Measurements from ENCODE around the gene MCM5. TPM values are rescaled to one million over a fixed set of nuclear protein-coding genes. Genes with fewer than 3 reads are reported as not detected.
"Not testable (repeated sequence)": the region's sequence is repeated elsewhere in the genome, so short reads cannot be mapped to it uniquely, and the experiment has no call there.

The MCM5 gene
- total RNA-seq (2014; rRNA removed; shearing (Covaris generic); ENCODE audit: low replicate concordance), result 134 and 177 TPM in 2 replicates

DNA sequence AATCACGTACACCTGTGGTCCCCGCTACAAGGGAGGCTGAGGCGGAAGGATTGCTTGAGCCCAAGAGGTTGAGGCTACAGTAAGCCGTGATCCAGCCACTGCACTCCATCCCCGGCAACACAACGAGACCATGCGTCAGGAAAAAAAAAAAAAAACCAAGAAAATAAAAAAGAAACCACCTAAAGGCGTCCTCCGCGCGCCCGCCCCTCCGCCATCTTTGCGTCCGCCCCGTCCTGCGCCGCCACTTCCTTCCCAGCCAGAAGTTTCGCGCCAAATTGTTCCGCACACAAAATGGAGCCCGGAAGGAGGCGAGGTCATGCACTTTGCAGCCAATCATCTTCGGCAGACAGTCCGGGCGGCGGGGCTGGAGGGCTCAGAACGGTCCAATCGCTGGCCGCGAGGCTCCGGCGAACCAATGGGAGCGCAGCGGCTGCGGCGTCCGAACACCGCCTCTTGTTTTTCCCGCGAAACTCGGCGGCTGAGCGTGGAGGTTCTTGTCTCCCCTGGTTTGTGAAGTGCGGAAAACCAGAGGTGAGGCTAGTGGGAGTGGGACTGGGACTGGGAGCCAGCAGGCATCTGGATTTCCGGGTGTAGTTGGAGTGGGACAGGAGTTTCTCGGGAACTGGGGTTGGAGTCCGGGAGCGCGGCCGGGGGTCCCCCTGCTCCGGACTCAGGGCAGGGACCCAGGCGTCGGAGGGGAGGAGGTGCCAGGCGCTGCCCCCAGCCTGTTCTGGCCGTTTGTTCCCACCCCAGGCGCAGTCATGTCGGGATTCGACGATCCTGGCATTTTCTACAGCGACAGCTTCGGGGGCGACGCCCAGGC lies at the start of gene MCM5:
MCM5 (plus strand) TSS at position 463 of the 823 bp plus-strand sequence; CDS start at position 762, 299 bp downstream.
- in situ Hi-C loops (cut with HindIII; ENCODE audit: low pct_unique_long_range_greater_than_20kb, low sequenced_read_pairs), result loop anchor here (10.0 kb wide), 1 partner anchor 185 kb away; no protein-coding TSS in a partner anchor
- peak; percentile 98 for DNase-seq (ENCODE audit: low read depth)

DNA sequence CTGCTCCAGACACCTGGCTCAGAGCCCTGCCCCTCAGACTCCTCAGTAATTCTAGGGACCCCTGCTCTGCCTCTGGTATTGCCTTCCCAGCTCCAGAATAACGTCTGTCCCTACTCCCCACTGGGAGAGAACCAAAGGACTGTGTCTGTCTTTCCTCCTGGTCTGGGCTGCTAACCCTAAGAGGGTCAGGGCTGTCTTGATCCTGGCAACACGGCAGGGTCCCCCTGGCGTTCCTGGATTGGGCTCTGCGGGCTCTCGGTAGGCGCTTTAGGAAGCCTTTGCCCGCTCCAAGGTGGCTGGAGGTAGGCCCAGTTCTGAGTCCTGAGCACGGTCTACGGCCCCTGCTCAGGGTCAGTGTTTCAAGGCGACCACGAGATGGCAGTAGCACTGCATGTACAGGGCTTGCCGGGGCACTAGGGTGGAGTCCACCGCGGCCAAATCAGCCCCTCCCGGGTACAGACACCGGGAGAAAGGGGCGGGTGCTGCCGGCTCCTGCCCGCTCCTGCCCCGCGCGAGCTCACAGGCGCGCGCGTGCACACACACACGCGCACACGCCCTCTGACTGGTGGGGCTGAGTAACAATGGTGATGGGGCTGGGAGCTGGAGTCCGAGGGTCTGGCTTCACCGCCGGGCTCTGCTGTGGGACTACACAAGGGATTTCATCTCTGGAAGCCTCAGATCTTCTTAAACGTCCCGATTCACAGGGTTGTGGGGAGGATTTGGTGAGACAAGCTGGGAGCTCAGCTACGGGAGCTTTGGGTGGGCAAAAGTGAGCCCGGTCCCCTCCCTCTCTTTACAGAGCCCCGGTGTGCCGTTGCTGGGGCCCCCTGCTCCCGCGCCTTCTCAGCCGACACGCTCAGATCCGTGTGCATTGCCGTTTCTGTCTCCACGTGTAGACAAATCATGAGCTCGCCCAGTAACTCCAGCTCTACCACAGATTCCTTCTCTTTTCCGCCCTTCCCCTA lies 49.1 kb upstream of the MCM5 start:
- in situ Hi-C loops (cut with HindIII; ENCODE audit: low pct_unique_long_range_greater_than_20kb, low sequenced_read_pairs), result no loop called here
- DNase-seq (ENCODE audit: low read depth), result peak; percentile 90

DNA sequence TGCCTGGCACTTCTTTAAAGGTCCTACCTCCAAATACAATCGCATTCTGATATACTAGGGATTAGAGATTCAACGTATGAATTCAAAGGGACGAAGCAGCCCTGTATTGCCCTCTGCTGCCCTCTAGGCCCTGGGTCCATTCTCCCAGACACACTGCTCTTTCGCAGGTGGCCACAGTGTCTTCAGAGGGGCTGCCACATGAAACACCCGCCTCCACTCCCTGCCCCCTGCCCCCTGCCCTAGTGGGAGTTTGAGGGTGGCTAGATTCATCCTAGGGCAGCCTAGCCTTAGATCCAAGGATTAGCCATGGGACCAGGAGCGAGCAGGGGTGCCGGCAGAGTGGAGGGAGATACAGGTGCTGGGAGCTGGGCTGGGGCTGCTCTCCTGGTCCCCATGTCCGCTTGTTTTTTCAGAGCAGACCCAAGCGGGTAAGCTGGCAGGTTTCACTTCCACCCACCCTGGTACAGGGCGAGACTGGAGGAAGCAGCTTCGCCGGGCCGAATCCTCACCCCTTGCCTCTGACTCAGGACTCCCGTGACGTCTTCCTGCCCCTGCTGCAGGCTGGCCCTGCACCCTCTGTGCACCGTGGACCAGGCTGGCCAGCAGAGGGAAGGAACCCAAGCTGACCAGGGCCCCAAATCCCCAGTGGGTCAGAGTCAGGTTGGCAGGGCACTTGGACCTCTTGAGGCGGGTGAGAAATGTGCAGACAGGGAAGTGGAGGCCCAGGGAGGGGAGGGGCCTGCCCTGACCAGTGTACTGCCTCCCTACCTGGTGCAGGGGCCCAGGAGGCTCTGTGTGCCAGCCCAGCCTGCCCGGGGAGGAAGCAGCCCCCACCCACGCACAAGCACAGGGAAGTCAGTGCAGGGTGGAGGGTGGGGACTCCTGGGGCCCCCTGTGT lies 47.5 kb upstream of the MCM5 start:
- in situ Hi-C loops (cut with HindIII; ENCODE audit: low pct_unique_long_range_greater_than_20kb, low sequenced_read_pairs), result no loop called here

DNA sequence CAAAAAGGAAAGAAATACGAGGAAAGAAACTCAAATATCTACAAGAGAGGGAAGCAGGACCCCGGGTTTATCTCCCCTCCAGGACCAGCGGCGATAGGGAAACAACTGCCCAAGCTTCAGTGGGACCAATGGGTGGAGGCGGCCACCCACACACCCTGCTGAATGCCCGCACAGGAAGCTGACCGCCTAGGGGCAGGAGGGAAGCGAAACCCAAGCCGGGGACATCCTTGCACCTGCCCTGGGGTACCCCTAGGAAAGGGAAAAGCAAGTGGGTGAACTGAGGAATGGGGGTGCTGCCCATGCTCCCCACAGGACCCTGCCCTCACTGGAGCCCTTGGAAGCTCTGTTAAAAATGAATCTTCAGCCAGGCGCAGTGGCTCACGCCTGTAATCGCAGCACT lies 46.6 kb upstream of the MCM5 start:
- no peak for DNase-seq (ENCODE audit: low read depth)
- in situ Hi-C loops (cut with HindIII; ENCODE audit: low pct_unique_long_range_greater_than_20kb, low sequenced_read_pairs), result no loop called here

More for the DNA sequence above, 47.5 kb upstream of the MCM5 start:
- DNase-seq (ENCODE audit: low read depth), result no peak

DNA sequence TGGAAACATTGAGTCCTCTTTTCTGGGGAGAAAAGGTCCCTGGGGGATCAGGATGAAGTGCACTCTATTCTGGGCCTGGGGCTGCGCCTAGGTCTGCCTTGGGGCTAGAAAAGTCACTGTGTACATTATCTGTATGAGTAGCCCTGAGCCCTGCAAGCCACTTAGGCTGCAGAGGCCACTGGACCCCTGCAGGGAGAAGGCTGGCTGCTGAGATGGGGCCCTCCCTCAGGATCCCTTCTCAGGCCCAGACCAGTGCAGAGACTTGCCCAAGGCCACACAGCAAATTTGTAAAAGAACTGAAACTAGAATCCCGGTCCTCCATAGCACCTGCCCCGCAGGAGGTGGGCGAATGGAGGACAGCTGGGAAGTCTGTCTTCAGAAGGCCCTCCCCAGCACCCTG lies 45.9 kb upstream of the MCM5 start:
- no peak for DNase-seq (ENCODE audit: low read depth)
- in situ Hi-C loops (cut with HindIII; ENCODE audit: low pct_unique_long_range_greater_than_20kb, low sequenced_read_pairs), result no loop called here

DNA sequence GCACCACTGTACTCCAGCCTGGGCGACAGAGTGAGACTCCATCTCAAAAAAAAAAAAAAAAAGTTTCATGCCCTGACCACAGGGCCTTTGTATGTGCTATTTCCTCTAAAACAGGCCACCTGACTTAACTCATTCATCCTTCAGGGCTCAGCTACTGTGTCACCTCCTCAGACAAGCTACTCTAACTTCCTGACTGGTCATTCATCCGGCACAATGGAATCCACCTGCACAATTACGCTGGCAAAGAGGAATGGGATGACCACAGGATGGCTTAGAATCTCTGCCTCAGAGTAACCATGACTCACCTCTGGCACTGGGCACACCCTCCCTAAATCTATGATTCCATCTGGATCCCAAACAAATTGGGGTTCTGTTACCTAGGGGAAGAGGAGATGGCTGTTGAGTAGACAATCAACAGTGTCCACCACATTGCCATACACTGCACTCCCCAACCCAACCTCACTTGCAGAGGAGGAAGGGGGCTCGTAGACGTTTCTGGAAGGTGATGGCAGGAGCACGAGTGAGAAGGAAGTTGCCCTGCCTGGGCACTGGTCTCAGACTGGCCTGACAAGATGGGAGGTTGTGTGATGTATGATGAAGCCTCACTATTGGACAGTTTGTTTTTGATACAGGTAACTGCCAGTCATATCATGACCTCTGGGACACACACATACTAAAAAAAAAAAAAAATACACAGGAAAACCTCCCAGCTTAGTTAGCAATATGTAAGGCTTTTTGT lies 41.9 kb upstream of the MCM5 start:
- DNase-seq (ENCODE audit: low read depth), result peak; percentile 72
- in situ Hi-C loops (cut with HindIII; ENCODE audit: low pct_unique_long_range_greater_than_20kb, low sequenced_read_pairs), result no loop called here

DNA sequence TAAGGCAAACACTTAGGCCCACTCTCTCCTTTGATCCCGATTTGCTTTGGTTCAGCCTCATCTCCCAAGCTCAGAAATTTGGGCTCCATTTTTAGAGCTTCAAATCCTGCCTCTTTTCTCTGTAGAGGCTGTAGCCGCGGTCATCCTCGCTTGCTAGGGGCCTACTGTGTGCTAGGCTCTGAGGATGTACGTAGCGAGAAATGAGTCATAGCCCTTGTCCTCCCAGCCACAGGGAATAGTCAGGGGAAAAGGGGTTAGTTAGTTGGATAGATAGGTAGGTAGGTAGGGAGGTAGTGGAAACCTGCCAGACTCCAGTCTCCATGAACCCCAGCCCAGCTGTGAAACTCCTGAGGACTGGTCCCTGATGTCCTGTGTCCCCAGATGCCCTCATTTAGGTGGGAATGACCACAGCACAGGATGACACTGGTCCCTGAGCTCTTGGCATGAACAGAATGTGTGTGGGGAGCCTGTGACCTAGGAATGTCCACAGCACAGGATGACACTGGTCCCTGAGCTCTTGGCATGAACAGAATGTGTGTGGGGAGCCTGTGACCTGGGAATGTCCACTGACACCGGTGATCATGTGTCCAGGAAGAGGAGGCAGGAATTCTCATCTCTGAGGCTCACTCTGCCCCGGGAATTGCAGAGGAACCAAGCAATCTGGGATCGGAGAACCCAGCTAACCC lies 40.4 kb upstream of the MCM5 start:
- DNase-seq (ENCODE audit: low read depth), result no peak
- in situ Hi-C loops (cut with HindIII; ENCODE audit: low pct_unique_long_range_greater_than_20kb, low sequenced_read_pairs), result no loop called here

DNA sequence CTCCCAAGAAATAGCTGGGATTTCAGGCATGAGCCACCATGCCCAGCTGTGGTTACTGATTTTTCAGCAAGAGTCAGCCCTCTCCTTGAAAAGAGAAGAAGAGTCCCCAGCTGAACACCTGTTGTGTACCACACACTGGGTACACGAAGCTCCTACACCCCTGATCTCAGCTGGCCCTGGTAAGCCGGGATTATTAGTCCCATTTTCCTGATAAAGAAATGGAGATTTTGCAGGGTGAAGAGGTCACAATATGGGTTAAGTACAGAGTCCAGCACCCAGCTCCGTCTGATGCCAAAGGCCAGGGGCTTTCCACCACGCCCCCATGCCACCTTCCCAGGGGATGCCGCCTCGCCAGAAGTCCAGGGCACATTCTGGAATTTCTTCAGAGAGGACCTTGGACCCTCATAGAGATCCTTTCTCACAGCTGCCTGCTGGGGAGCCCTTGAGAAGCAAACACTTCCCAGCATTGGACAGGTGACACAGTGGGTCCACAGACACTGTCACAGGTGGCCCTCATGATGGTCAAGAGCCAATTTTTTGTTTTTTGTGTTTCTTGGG lies 38.9 kb upstream of the MCM5 start:
- no peak for DNase-seq (ENCODE audit: low read depth)
- in situ Hi-C loops (cut with HindIII; ENCODE audit: low pct_unique_long_range_greater_than_20kb, low sequenced_read_pairs), result no loop called here

DNA sequence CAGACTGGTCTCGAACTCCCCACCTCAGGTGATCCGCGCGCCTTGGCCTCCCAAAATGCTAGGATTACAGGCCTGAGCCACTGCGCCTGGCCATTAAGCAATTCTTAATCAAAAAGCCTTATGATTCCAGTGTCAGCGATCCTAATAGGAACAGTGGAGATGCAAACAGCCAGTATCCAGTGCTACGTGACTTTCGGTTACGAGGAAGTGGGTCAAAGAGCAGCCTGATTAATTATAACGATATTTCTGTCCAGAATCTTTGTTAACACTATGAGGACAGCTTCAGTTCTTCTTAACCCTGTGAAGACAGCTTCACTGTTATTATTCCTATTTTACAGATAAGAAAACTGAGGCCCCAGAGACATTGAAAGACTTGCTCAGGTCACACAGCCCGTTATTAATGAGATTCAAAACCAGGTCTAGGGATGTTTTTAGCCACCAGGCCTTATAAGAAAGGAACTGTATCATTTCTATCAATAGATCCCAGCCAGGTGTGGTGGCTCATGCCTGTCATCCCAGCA lies 36.3 kb upstream of the MCM5 start:
- in situ Hi-C loops (cut with HindIII; ENCODE audit: low pct_unique_long_range_greater_than_20kb, low sequenced_read_pairs), result no loop called here
- no peak for DNase-seq (ENCODE audit: low read depth)

DNA sequence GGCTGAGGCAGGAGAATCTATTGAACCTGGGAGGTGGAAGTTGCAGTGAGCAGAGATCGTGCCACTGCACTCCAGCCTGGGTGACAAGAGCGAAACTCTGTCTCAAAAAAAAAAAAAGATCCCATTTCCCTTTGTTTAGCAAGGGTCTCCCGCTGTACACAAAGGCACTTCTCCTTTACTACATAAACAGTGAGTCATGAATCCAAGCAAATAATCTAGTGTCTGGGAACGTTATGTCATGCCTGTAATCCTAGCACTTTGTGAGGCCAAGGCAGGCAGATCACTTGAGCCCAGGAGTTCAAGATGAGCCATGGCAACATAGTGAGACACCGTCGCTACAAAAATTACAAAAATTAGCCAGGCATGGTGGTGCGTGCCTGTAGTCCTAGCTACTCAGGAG lies 35.7 kb upstream of the MCM5 start:
- peak; percentile 92 for DNase-seq (ENCODE audit: low read depth)
- in situ Hi-C loops (cut with HindIII; ENCODE audit: low pct_unique_long_range_greater_than_20kb, low sequenced_read_pairs), result not testable (repeated sequence)

DNA sequence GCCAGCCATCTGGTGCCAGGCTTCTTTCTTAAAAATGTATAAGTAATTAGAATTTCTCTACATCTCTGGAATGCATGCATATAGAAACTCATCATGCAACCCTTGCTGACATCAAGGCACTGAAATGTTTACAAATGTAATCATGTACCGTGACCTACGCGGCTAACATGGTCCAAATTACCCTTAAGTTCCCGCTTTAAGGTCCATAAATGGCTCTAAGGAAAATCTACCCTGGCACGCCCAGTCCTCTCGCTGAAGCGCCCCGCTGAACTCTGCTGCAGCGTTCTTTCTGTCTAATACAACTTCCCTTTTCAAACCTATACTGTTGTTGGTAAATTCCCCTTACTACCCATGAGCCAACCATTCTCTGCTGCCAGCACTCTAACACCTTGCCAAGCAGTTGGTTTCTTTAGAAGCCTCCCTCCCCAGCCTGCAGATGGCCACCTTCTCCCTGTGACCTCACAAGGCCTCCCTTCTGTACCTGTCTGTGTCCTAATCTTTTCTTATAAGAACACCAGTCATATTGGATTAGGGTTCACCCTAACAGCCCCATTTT lies 32.5 kb upstream of the MCM5 start:
- DNase-seq (ENCODE audit: low read depth), result no peak
- in situ Hi-C loops (cut with HindIII; ENCODE audit: low pct_unique_long_range_greater_than_20kb, low sequenced_read_pairs), result no loop called here

DNA sequence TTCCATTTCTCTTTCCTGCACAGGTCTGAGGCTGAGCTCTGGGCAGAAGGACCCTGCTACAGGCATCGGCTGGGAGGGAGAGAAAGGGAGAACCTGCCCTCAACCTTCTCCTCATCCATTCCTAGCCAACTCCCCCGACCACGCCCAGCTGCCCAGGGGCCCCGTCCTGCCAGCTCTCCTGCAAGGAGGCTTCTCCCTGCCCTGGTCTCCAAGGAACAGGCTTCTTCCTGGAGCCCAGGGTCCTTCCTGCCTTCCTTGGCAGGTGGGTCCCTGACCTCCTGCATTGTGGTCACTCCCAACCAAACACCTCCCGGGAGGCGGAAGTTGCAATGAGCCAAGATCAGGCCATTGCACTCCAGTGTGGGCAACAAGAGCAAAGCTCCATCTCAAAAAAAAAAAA lies 31.6 kb upstream of the MCM5 start:
- in situ Hi-C loops (cut with HindIII; ENCODE audit: low pct_unique_long_range_greater_than_20kb, low sequenced_read_pairs), result no loop called here
- no peak for DNase-seq (ENCODE audit: low read depth)

DNA sequence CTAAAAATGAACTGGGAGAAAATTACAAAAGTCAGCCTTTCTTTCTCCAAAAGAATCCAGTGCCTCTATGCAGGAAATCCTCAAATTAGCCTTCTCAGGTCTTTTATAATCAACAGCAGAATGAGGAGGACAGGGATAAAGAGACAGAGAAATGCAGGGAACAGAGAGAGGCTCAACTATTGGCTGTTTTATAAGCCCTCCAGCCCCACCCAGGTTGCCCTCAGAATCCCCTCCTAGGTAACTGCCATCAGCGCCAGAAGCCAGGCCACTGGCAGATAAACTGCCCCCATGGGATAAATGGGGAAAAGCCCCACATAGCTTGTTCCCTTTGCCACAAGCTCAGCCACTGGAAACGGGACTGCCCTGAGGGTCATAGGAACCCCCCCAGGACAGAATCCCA lies 29.9 kb upstream of the MCM5 start:
- no peak for DNase-seq (ENCODE audit: low read depth)
- in situ Hi-C loops (cut with HindIII; ENCODE audit: low pct_unique_long_range_greater_than_20kb, low sequenced_read_pairs), result no loop called here

DNA sequence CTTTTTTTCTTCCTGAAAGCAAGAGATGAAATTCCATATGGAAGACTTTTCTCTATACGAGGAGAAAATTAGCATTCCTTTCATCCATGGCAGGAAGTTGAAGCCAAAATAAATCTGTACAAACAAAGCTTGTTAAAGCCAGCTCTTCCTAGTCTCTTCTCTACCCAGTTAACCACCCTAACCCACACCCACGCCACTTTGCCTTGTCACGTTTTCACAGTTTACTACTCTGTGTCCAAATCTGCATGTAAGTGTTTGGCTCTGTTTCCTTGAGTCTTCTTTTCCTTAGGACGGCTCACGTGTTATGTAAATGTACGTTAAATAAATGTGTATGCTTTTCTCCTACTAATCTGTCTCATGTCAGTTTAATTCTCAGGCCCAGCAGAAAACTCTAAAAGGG lies 26.2 kb upstream of the MCM5 start:
- in situ Hi-C loops (cut with HindIII; ENCODE audit: low pct_unique_long_range_greater_than_20kb, low sequenced_read_pairs), result no loop called here

DNA sequence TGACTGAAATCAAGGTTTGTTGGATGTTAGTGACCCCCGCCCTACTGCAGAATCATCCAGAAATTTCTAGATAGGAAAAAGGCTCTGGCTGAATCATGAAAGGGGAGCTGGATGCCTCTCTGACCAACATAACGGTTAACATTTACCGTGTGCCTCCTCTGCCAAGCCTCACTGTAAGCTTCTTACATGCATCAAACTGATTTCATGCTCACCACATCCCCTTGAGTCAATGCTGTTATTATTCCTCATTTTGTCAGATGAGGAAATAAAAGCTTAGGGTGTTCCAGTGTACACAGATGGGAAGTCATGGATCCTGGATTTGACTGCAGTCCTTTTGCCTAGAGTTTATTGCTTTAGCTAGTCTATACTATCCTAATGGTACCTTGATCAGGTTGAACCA lies 24.9 kb upstream of the MCM5 start:
- no peak for DNase-seq (ENCODE audit: low read depth)
- in situ Hi-C loops (cut with HindIII; ENCODE audit: low pct_unique_long_range_greater_than_20kb, low sequenced_read_pairs), result no loop called here

More for the DNA sequence above, 26.2 kb upstream of the MCM5 start:
- no peak for DNase-seq (ENCODE audit: low read depth)

DNA sequence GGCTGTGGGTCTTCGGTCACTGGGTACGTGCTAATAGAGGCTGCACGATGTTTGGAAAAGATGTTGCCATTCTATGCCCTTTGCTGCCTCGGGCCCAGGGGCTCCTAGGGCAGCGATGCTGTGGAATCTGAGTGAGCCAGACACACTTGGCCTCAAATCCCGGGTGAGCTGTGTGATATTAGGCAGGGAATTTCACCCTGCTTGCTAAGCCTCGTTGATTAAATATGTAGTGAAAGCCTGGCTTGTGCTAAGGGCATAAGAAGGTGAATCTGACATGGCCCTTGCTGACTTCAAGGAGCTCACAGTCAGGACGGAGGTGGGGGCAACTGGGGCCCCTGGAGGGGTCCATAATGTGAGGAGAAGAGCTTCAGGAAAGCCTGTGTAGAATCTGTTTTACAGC lies 24.4 kb upstream of the MCM5 start:
- no peak for DNase-seq (ENCODE audit: low read depth)
- in situ Hi-C loops (cut with HindIII; ENCODE audit: low pct_unique_long_range_greater_than_20kb, low sequenced_read_pairs), result no loop called here
